A673 (cell line): ENCODE measurements around the gene SLC12A2. TPM values are rescaled to one million over a fixed set of nuclear protein-coding genes. Genes with fewer than 3 reads are reported as not detected.

ENCODE experiments used
- BruUV-seq: library from RNA; stranded (reverse); fragments of 400-500 nt; replicated peaks from 2 replicates; lab custom pipeline; 2021; lab: Mats Ljungman, UMichigan
- CTCF ChIA-PET: fragments of 300-600 bp; sonication (Branson Sonifier 250); formaldehyde crosslinking; loops from one replicate; lab custom pipeline; 2022; ENCODE audit warnings: antibody characterized with exemption; lab: Charles Lee
- POLR2A ChIA-PET: fragments of 300-600 bp; sonication (Branson Sonifier 250); formaldehyde crosslinking; loops from one replicate; lab custom pipeline; 2022; ENCODE audit warnings: antibody characterized with exemption; ENCODE audit not compliant: low non-redundant PET; lab: Charles Lee
- DNase-seq: peaks from one replicate; pipeline ENCODE4 v3.0.0-alpha.2; 2015; ENCODE audit warnings: low spot score
- H3K27ac ChIP-seq: fragments of 200-600 bp; sonication (generic); 2 replicates; pipeline ENCODE4 v1.5.1; 2016; ENCODE audit warnings: mixed run types, low read depth, mild to moderate bottlenecking, mixed read lengths, antibody characterized with exemption, low read length; ENCODE audit not compliant: poor library complexity, severe bottlenecking
- H3K27me3 ChIP-seq: fragments of 200-600 bp; sonication (generic); replicated peaks from 2 replicates; pipeline ENCODE4 v1.6.1; 2017; ENCODE audit warnings: mixed run types, low read depth, mild to moderate bottlenecking, mixed read lengths, antibody characterized with exemption, low read length; ENCODE audit not compliant: insufficient read depth, poor library complexity
- H3K36me3 ChIP-seq: fragments of 200-600 bp; sonication (generic); 2 replicates; pipeline ENCODE4 v1.6.1; 2016; ENCODE audit warnings: mixed run types, mild to moderate bottlenecking, mixed read lengths, antibody characterized with exemption, low read length; ENCODE audit not compliant: insufficient read depth, poor library complexity, severe bottlenecking
- H3K4me1 ChIP-seq: fragments of 200-600 bp; sonication (generic); 2 replicates; pipeline ENCODE4 v1.6.1; 2017; ENCODE audit warnings: mixed run types, mild to moderate bottlenecking, mixed read lengths, antibody characterized with exemption, low read length; ENCODE audit not compliant: insufficient read depth, poor library complexity, severe bottlenecking
- H3K4me3 ChIP-seq: fragments of 200-600 bp; sonication (generic); 2 replicates; pipeline ENCODE4 v1.5.1; 2016; ENCODE audit warnings: low read depth, mixed run types, mild to moderate bottlenecking, mixed read lengths, low read length; ENCODE audit not compliant: poor library complexity, severe bottlenecking
- H3K9me3 ChIP-seq: fragments of 200-600 bp; sonication (generic); 2 replicates; pipeline ENCODE4 v1.6.1; 2016; ENCODE audit warnings: mixed run types, low read depth, mild to moderate bottlenecking, mixed read lengths, antibody characterized with exemption, low read length; ENCODE audit not compliant: poor library complexity, severe bottlenecking
- EZH2 ChIP-seq: fragments of 200-600 bp; sonication (generic); IDR thresholded peaks from 2 replicates; pipeline ENCODE4 v1.6.1; 2017; ENCODE audit warnings: borderline replicate concordance, low read depth, mild to moderate bottlenecking, mixed read lengths, antibody characterized with exemption, low read length; ENCODE audit not compliant: poor library complexity, severe bottlenecking
- intact Hi-C: fragments of 100-400 bp; cut with micrococcal nuclease; formaldehyde crosslinking; loops from one replicate; pipeline ENCODE4 v1.10.0; 2022; ENCODE audit not compliant: unreplicated experiment
- total RNA-seq: library from RNA; stranded (reverse); gene quantifications from 2 replicates; pipeline ENCODE4 v1.2.3, GENCODE V29; 2021
- TF ChIP-seq, protein P1 (sequence below): fragments of 300-800, 200-600 bp; sonication (generic); conservative IDR thresholded peaks from 2 replicates; pipeline ENCODE4 v1.5.1; 2017; ENCODE audit warnings: low read depth, mild to moderate bottlenecking, antibody characterized with exemption, low read length, moderate library complexity, mixed read lengths

The SLC12A2 gene
- total RNA-seq, 1 experiment from 2014 or later = 10.4 TPM

DNA sequence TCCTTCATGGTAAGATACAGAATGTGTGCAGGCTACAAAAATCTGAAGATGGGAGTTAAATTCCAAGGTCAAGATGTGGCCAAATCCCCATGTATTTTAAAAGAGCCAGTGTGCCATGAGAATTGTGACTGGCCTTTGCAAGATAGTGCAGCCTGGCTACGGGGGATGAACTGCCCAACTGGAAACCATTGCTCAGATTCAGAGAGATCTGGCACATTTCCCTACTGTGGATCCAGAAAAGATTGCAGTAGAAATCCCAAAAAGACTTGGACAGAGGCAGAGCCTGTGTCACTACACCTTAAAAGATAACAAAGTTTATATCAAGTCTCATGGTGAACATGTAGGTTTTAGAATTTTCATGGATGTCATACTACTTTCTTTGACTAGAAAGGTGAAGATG lies 26.2 kb downstream of the SLC12A2 start:
- ChIA-PET CTCF (no interaction called here), POLR2A (no interaction called here)
- BruUV-seq = no TSS peak
- no peak overlapping the region for H3K27ac ChIP-seq
- H3K36me3 ChIP-seq = no peaks in the 10 kb centered on the region
- no peak for TF ChIP-seq EZH2
- TF ChIP-seq, protein P1, sequence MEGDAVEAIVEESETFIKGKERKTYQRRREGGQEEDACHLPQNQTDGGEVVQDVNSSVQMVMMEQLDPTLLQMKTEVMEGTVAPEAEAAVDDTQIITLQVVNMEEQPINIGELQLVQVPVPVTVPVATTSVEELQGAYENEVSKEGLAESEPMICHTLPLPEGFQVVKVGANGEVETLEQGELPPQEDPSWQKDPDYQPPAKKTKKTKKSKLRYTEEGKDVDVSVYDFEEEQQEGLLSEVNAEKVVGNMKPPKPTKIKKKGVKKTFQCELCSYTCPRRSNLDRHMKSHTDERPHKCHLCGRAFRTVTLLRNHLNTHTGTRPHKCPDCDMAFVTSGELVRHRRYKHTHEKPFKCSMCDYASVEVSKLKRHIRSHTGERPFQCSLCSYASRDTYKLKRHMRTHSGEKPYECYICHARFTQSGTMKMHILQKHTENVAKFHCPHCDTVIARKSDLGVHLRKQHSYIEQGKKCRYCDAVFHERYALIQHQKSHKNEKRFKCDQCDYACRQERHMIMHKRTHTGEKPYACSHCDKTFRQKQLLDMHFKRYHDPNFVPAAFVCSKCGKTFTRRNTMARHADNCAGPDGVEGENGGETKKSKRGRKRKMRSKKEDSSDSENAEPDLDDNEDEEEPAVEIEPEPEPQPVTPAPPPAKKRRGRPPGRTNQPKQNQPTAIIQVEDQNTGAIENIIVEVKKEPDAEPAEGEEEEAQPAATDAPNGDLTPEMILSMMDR = no peak
- H3K27me3 ChIP-seq = no peaks in the 10 kb centered on the region
- no peaks in the 10 kb centered on the region for H3K9me3 ChIP-seq
- no peak for DNase-seq
- intact Hi-C loops = no loop called here
- no peak overlapping the region for H3K4me3 ChIP-seq
- H3K4me1 ChIP-seq = no peaks in the 10 kb centered on the region

DNA sequence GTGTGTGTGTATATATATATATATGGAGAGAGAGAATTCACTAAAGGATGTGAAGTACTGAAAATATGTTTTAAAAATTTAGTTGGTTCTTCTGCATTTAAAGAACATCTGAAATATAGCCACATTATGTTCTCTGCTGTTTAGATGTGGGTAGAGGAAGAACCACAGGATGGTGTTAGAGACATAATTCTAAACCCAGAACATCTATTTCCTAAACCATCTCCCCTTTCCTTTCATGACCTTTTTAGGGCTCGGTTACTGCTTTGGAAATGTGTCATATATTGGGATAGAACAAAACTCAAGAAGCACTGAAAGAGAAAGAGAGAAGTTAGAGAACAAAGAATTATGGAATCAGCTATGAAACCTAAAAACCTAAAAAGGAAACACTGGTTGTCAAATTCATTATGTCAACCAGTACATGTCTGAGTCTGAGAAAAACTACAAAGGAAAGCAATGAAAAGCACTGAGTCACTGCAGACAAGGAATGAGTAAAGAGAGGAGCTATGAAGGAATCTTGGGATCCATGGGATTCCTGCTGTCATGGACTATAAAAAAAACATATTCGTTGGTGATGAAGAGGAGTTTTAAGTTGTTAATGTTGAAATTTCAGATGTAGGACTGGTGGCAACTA lies 28.4 kb downstream of the SLC12A2 start:
- POLR2A ChIA-PET = no interaction called here
- CTCF ChIA-PET = no interaction called here
- Histone ChIP-seq H3K9me3 (no peaks in the 10 kb centered on the region), H3K27ac (no peak overlapping the region), H3K4me3 (no peak overlapping the region), H3K36me3 (no peaks in the 10 kb centered on the region), H3K4me1 (no peaks in the 10 kb centered on the region), H3K27me3 (no peaks in the 10 kb centered on the region)
- no peak for DNase-seq
- no TSS peak for BruUV-seq
- TF ChIP-seq, protein P1 = no peak
- no peak for TF ChIP-seq EZH2
- intact Hi-C loops = no loop called here

DNA sequence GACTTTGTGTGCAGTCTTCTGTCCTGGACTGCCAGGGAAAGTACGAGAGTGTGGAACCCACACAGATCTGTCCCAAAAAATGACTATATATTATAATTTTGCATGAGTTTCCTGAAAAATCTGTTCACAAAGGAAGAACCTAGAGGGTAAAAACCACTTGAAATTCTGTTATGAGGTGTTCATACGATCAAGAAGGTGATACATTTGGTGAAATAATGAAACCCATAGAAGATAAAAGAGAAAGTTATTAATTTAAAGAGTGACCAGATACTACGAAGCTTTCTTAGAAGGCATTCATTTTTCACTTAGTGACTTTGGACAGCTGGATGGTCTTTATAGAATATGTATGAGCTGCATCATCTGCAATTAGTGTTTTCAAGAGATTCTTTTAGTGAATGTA lies 32.9 kb downstream of the SLC12A2 start:
- no peak for TF ChIP-seq EZH2
- TF ChIP-seq, protein P1 = no peak
- ChIA-PET POLR2A (no interaction called here), CTCF (no interaction called here)
- Histone ChIP-seq H3K27me3 (no peaks in the 10 kb centered on the region), H3K36me3 (no peaks in the 10 kb centered on the region), H3K4me3 (no peak overlapping the region), H3K4me1 (no peaks in the 10 kb centered on the region), H3K9me3 (no peaks in the 10 kb centered on the region), H3K27ac (no peak overlapping the region)
- intact Hi-C loops = no loop called here
- BruUV-seq = no TSS peak
- DNase-seq = no peak
